ENCODE measurements around the gene C16orf95.
"Not testable (repeated sequence)": the region's sequence is repeated elsewhere in the genome, so short reads cannot be mapped to it uniquely, and the experiment has no call there.

C16orf95 gene

DNA sequence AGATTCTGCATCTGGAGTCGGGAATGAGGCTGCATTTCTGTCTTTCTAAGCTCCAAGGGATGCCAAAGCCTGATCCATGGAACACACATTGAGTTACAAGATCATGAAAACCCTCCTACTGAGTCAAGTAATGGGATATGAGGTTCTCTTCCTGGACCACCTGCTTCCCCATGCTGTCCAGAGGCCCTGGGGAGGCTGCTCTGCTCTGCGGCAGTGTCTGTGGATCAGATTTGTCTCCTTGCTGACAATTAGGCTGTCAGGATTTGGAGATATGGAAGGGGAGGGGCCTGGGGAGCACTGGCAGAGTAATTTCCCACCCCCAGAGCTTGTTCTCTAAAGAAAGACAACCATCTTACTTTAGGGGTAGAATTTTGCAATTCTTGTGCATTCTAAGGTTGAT, 33.0 kb downstream of the C16orf95 start:
- DNase-seq, result no peak

GRCh38 chr16:87279094-87279658, 38.0 kb downstream of the C16orf95 start:
- no peak for DNase-seq

- DNase-seq, result no peak
Measured at GRCh38 chr16:87278191-87279093, 38.8 kb downstream of the C16orf95 start.

GRCh38 chr16:87276924-87277323, 40.3 kb downstream of the C16orf95 start:
- no peak for DNase-seq

DNA sequence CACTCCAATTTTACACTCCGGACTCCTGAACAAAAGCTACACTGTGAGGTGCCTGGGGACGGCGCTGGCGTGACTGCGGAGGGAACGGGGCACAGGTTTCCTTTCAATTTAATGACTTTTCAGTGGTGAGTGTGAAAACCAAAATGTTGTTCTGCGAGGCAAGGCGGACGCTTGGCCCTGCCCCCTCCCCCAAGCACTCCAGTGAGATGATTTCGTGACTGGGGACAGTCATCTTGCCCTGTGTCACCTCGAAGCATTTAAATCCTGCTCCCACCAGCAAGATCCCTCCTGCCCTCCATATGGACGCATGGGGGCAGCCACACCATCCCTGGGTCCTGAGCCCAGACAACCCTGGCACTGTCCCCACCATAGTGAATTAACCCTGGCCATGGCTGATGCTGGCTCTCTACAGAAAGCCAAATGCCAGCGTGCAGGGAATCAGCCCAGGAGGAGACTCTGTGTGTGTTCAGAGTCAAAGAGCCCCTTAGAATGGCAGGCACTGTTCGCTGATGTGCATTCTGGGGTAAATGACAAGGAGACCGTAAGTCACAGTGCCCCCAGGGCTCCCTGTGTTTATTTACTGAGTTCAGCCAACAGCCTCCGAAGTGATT, 41.0 kb downstream of the C16orf95 start:
- no peak for DNase-seq

DNA sequence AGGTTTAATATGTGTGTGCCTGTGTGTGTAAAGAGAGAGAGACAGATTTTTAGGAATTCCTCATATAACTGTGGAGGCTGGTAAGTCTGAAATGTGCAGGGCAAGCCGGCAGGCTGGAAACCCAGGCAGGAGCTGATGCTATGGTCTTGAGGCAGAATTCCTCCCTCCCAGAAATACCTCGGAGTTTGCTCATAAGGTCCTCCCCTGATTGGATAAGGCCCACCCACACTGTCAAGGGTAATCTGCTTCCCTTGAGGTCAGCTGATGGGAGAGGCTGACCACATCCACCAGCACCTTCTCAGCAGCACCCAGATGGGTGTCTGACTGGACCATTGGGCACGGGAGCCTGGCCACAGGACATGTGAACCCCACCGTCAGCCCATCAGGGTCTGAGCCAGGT, 42.4 kb downstream of the C16orf95 start:
- no peak for DNase-seq

DNA sequence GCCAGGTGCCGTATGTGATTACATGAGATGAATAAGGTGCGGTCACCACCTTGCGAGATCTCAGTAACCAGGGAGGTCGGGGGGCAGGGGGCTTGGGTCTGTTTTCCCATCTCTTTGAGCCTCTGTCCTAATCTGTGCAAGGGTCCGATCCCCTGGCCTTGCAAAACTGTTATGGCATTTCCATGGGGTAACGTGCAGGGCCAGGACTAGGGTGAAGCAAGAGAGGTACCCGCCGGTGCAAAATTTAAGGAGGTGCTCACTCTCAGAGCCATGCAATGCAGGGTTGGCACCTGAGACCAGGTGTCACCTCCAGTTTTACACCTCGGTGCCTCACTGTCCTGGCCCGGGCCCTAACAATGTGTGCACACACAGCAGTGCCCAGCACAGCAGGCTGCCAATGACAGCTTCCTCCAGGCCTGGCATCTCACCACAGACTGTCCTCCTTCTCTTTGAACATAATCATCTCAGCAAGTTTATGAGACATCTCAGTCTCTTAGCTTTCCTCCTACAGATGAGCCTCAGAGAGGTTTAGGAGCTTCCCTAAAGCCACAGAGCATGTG, 43.6 kb downstream of the C16orf95 start:
- no peak for DNase-seq

DNA sequence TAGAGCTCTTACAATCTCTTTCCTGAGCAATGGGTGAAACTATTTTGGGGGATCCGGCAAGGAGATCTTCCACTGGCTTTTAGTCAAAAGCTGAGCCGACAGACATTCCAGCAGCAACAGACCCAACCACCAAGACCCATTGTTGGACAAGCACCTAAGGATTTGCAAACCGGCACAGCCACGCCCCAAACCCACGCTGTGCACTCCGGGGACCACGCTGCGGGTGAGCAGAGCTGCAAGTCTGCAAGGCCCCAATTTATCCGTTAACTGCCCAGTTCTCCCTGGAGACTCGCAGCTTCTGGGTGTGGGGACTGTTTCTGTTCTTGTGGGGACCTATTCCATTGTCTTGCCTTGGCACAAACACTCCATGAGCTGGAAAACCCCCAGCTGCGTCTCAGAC, 45.9 kb downstream of the C16orf95 start:
- no peak for DNase-seq

DNA sequence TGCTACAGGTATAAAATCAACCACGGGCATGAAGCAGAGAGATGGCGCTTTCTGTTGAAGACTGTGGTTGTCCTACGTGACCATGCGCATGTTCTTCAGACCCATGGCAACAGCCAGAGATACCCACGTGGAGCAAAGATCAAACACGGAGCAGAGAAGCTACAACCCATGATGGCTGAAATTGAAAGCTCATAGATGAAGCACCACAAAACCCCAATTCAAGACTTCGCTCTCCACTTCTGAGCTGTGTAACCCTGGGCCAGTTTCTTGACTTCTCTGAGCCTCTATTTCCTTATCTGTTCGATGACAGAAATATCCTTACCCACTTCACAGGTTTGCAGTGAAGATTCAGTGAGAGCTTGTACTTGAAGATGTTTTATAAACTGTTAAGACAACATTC, 49.6 kb downstream of the C16orf95 start:
- no peak for DNase-seq

DNA sequence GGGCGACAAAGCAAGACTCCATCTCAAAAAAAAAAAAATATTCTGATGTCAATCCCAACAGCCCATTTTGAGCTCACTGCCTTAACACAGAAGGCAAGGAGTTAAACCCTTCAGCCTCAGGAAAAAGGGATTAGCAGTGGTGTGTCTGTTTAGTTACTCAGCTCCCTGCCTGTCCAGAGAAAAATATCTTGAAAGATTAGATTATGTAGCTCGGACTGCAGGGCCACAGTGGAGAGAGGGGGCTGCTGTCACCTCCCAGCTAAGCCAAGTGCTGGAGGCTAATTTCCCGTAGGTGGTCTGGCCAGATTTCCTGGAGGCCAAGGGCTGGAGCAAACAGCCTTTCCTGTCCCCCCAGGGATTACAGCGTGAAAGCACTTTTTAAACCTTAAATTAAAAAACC, 50.3 kb downstream of the C16orf95 start:
- no peak for DNase-seq

DNA sequence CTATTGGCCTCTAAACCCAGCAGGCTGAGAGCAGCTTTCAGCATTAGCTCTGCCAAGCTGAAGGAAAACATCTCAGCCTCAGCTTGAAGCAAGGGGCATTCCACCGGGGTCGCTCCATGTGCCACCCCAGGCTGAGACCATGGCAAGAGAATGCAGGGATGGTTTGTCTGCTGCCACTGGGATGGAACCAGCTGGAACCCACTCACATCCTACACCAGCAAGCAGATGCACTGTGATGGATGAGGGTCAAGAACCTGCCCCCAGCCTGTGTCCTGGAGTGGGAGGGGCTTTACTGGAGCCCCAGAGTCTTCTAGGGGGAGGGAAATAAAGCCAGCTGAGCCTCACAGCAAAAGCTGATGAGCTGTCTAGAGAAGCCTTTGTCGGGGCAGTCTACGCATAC, 51.9 kb downstream of the C16orf95 start:
- no peak for DNase-seq

DNA sequence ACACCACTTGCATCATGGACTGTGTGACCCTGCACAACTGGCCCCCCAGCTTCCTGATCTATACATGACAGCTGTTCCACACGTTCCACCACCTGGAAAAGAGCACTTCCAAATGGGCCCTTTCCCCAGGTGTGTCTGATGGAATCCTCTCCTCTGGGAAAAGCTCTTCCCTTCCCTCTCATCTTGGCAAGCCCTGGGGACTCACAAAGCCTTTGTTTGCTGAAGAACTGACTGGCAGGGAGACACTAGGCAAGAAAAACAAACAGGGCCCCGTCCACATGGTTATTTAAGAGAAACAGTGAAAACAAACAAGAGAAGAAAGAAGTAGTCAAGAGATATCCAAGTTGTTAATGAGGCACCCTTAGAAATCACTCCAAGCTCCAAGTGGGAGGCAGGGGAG, 52.6 kb downstream of the C16orf95 start:
- DNase-seq, result no peak

DNA sequence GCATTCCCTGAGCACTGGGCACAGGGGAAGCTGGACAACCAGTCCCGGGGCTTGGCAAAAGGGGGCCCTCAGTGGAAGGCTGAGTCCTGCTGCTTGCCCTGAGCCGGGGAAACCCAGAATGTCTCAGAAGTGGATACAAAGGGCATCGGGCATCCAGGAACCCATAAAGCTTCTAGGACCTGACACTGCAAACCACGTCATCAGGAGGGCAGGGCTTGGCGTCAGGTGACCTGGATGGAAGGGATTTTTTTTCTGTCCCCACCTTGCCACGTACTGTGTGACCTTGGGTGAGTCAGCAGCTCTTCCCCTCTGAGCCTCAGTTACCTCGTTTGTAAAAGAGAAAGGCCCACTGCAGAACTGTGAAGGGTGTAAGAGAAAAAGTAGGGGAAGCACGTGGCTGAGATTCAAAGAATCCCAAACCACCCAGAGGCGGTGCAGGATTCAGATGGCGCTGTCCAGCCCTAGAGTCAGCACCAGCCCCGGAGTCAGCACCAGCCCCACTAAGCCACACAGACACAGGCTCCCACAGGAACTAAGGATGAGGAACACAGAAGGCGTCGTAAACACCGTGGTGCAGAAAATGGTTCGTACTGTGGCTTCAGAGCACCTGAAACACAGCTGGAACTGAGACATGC, 53.7 kb downstream of the C16orf95 start:
- no peak for DNase-seq

- DNase-seq, result no peak
Measured at GRCh38 chr16:87259431-87259830, 57.8 kb downstream of the C16orf95 start.

GRCh38 chr16:87258653-87259052, 58.5 kb downstream of the C16orf95 start:
- DNase-seq, result not testable (repeated sequence)

DNA sequence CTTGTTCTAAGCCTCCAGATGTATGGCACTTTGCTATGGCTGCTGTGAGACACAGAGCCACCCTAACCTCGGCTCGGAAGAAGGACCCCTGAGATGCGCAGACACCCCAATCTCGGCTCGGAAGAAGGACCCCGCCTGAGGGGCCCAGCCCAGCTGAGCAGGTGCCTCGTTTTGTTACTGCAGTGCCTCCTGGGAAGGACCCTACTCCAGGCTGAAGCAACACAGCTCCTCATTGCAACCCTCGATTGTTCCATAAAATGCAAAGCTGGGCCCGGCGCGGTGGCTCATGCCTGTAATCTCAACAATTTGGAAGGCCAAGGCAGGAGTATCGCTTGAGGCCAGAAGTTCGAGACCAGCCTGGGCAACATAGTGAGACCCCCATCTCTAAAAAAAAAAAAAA, 61.3 kb downstream of the C16orf95 start:
- no peak for DNase-seq

DNA sequence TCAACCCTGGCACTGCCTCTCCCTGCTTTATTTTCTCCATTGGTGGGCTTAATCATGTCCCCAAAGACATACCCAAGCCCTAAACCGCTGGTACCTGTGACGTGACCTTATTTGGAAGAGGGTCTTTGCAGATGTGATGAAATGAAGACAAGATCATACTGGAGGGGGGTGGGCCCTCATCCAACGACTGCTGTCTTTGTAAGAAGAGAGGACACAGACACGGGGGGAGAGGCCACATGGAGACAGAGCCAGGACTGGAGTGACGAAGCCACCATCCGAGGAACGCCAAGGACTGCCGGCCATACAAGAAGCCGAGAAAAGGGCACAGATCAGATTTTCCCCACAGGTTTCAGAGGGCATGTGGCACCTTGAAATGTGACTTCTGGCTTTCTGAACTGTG, 62.5 kb downstream of the C16orf95 start:
- DNase-seq, result no peak

DNA sequence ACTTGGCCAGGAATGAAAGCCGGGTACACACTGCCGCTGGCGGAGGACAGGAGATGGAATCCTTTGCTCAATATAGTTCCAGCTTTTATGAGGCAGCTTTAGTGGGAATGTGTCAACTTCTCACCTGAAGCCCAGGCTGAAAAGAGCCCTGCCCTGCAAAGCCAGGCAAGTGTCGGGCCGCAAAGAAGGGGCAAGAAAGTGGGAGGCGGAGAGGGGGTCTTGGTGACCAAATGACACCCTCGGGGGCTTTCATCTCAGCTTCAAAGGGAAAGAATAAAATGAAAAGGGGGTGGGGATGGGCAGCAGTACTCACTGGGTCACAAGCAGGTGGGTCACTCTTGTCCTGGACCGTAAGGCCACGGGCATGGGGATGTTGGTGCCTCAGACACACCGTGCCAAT, 62.9 kb downstream of the C16orf95 start:
- no peak for DNase-seq

DNA sequence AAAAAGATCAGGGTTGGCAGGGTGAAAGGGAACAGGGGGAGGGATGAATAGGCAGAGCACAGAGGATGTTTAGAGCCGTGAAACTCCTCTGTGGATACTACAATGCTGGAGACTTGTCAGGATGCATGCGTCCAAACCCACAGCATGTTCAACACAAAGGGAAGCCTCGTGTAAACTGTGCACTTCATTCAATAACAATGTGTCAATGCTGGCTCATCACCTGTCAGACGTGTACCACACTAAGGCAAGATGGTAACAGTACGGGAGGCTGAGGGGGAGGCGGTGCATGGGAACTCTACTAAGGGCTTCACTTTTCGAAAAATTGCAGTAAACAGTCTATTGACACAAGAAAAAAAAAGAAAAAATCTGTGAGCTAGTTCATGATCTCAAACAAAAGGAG, 63.7 kb downstream of the C16orf95 start:
- DNase-seq, result no peak
